PC-9 (cell line): ENCODE data around the gene ZNF385B. TPM values are rescaled to one million over a fixed set of nuclear protein-coding genes. Genes with fewer than 3 reads are reported as not detected.

Source experiments
- BruUV-seq: library from RNA; stranded (reverse); fragments of 400-500 nt; replicated peaks from 2 replicates; lab custom pipeline; 2021; lab: Mats Ljungman, UMichigan
- CTCF ChIA-PET: fragments of 300-600 bp; sonication (Branson Sonifier 250); formaldehyde crosslinking; loops from one replicate; lab custom pipeline; 2022; ENCODE audit warnings: antibody characterized with exemption; lab: Charles Lee
- POLR2A ChIA-PET: fragments of 300-600 bp; sonication (Branson Sonifier 250); formaldehyde crosslinking; loops from one replicate; lab custom pipeline; 2022; ENCODE audit warnings: antibody characterized with exemption; ENCODE audit not compliant: unreplicated experiment; lab: Charles Lee
- DNase-seq, 2 experiments: peaks; one replicate each; pipeline versions ENCODE4 v3.0.0 to v3.0.0-alpha.2; 2015 to 2022; ENCODE audit warnings: mixed read lengths in 1 of 2
- H2AFZ ChIP-seq: fragments of 200-600 bp; sonication (generic); 2 replicates; pipeline ENCODE4 v1.8.1; 2017; ENCODE audit warnings: antibody characterized with exemption
- H3F3A ChIP-seq: fragments of 200-600 bp; sonication (generic); 2 replicates; pipeline ENCODE4 v1.8.1; 2017; ENCODE audit warnings: antibody characterized with exemption, mild to moderate bottlenecking, low read depth; ENCODE audit not compliant: insufficient read depth
- H3K27ac ChIP-seq: fragments of 200-600 bp; sonication (generic); 2 replicates; pipeline ENCODE4 v1.6.1; 2016; ENCODE audit warnings: mixed run types
- H3K27me3 ChIP-seq: fragments of 200-600 bp; sonication (generic); 2 replicates; pipeline ENCODE4 v1.6.1; 2016; ENCODE audit warnings: low read depth, mixed run types; ENCODE audit not compliant: insufficient read depth
- H3K36me3 ChIP-seq: fragments of 200-600 bp; sonication (generic); 2 replicates; pipeline ENCODE4 v1.6.1; 2016; ENCODE audit warnings: low read depth, mixed run types
- H3K4me1 ChIP-seq: fragments of 200-600 bp; sonication (generic); replicated peaks from 2 replicates; pipeline ENCODE4 v1.6.1; 2016; ENCODE audit warnings: mixed run types; ENCODE audit not compliant: insufficient read depth
- H3K4me2 ChIP-seq: fragments of 200-600 bp; sonication (generic); 2 replicates; pipeline ENCODE4 v1.6.1; 2017; ENCODE audit warnings: mixed run types
- H3K4me3 ChIP-seq: fragments of 200-600 bp; sonication (generic); 2 replicates; pipeline ENCODE4 v1.6.1; 2016; ENCODE audit warnings: mixed run types
- H3K79me2 ChIP-seq: fragments of 200-600 bp; sonication (generic); 2 replicates; pipeline ENCODE4 v1.6.1; 2017; ENCODE audit warnings: low read depth, mixed run types
- H3K9me2 ChIP-seq: fragments of 200-600 bp; sonication (generic); 2 replicates; pipeline ENCODE4 v1.8.1; 2017; ENCODE audit warnings: mild to moderate bottlenecking; ENCODE audit not compliant: insufficient read depth
- H3K9me3 ChIP-seq: fragments of 200-600 bp; sonication (generic); 2 replicates; pipeline ENCODE4 v1.8.1; 2016; ENCODE audit warnings: low read depth; ENCODE audit not compliant: insufficient read depth
- H4K20me1 ChIP-seq: fragments of 200-600 bp; sonication (generic); 2 replicates; pipeline ENCODE4 v1.8.1; 2017; ENCODE audit not compliant: insufficient read depth
- EZH2 ChIP-seq: fragments of 200-600 bp; sonication (generic); IDR thresholded peaks from 2 replicates; pipeline ENCODE4 v1.8.0; 2017; ENCODE audit warnings: antibody characterized with exemption, low read depth
- intact Hi-C: fragments of 100-400 bp; cut with micrococcal nuclease; formaldehyde crosslinking; loops from one replicate; pipeline ENCODE4 v1.10.0; 2022; ENCODE audit not compliant: unreplicated experiment
- microRNA-seq: library from miRNA; unstranded; fragments of <30 nt; microRNA quantifications from one replicate; pipeline ENCODE4 v1.2.0, GENCODE V29; 2021; ENCODE audit warnings: borderline number of aligned reads, borderline replicate concordance
- total RNA-seq: library from RNA; stranded (reverse); gene quantifications from 2 replicates; pipeline ENCODE4 v1.2.3, GENCODE V29; 2021
- TF ChIP-seq, protein P1 (sequence below): fragments of 200-600 bp; sonication (generic); conservative IDR thresholded peaks from 2 replicates; pipeline ENCODE4 v1.6.1; 2017; ENCODE audit warnings: mixed run types, antibody characterized with exemption, mild to moderate bottlenecking, moderate library complexity

ZNF385B gene
- total RNA-seq, 1 experiment from 2014 or later: 4.1 TPM

DNA sequence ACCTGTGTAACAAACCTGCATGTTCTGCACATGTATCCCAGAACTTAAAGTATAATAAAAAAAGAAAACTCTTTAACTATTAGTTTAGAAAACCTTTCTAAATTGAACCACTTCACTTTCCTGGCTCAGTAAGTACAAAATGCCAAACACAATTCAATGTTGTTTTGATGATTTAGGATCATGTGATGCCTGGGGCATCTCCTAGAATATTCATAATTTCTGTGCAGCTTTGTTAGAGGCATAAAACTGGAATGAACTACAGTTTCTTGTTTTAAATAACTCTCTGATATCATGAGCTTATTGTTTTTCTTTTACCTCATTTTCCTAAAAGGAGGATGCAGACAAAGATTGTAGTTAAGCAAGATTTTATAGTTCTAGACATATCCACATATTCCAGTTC, 457.8 kb downstream of the ZNF385B start:
- TF ChIP-seq EZH2: no peak
- TF ChIP-seq, protein P1, sequence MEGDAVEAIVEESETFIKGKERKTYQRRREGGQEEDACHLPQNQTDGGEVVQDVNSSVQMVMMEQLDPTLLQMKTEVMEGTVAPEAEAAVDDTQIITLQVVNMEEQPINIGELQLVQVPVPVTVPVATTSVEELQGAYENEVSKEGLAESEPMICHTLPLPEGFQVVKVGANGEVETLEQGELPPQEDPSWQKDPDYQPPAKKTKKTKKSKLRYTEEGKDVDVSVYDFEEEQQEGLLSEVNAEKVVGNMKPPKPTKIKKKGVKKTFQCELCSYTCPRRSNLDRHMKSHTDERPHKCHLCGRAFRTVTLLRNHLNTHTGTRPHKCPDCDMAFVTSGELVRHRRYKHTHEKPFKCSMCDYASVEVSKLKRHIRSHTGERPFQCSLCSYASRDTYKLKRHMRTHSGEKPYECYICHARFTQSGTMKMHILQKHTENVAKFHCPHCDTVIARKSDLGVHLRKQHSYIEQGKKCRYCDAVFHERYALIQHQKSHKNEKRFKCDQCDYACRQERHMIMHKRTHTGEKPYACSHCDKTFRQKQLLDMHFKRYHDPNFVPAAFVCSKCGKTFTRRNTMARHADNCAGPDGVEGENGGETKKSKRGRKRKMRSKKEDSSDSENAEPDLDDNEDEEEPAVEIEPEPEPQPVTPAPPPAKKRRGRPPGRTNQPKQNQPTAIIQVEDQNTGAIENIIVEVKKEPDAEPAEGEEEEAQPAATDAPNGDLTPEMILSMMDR: no peak
- no peak overlapping the region for H3K4me3 ChIP-seq
- ChIA-PET CTCF (no interaction called here), POLR2A (interaction anchor here (0.6 kb wide), 1 partner anchor 37 kb away, joined by 7 read pairs; no protein-coding TSS in a partner anchor)
- H3K36me3 ChIP-seq: no peaks in the 10 kb centered on the region
- intact Hi-C loops: no loop called here
- no peak for DNase-seq
- no peaks in the 10 kb centered on the region for H4K20me1 ChIP-seq
- H3K27me3 ChIP-seq: no peaks in the 10 kb centered on the region
- H3K27ac ChIP-seq: no peak overlapping the region
- H3K79me2 ChIP-seq: no peaks in the 10 kb centered on the region
- no peak overlapping the region for H2AFZ ChIP-seq
- H3K9me2 ChIP-seq: no peaks in the 10 kb centered on the region
- BruUV-seq: no TSS peak
- no peaks in the 10 kb centered on the region for H3K9me3 ChIP-seq
- no peaks in the 10 kb centered on the region for H3K4me1 ChIP-seq
- no peaks in the 10 kb centered on the region for H3F3A ChIP-seq
- H3K4me2 ChIP-seq: no peak overlapping the region

DNA sequence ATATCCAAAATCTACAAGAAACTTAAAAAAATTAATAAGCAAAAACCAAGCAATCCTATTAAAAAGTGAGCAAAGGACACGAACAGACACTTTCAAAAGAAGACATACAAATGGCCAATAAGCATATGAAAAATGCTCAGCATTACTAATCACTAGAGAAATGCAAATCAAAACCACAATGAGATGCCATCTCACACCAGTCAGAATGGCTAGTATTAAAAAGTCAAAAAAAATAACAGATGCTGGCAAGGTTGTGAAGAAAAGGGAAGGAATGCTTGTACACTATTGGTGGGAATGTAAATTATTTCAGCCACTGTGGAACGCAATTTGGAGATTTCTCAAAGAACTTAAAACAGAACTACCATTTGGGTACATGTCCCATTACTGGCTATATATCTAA, 467.9 kb downstream of the ZNF385B start:
- H3K27ac ChIP-seq: no peak overlapping the region
- H3K36me3 ChIP-seq: no peaks in the 10 kb centered on the region
- no TSS peak for BruUV-seq
- CTCF ChIA-PET: no interaction called here
- no peaks in the 10 kb centered on the region for H3F3A ChIP-seq
- H3K9me3 ChIP-seq: no peaks in the 10 kb centered on the region
- no peak overlapping the region for H3K4me2 ChIP-seq
- no peaks in the 10 kb centered on the region for H3K9me2 ChIP-seq
- no peak for TF ChIP-seq EZH2
- TF ChIP-seq, protein P1: no peak
- intact Hi-C loops: no loop called here
- no peak overlapping the region for H2AFZ ChIP-seq
- no peak for DNase-seq
- no peaks in the 10 kb centered on the region for H3K27me3 ChIP-seq
- no peaks in the 10 kb centered on the region for H3K4me1 ChIP-seq
- no peaks in the 10 kb centered on the region for H4K20me1 ChIP-seq
- no peaks in the 10 kb centered on the region for H3K79me2 ChIP-seq
- POLR2A ChIA-PET: no interaction called here
- H3K4me3 ChIP-seq: no peak overlapping the region

Small RNA genes lying within 50 kb of the gene (microRNA-seq; reads per million reads assigned to microRNA genes)
- gene MIR1258: not detected

Other genes with a start within 250 kb of the ZNF385B start
- 31.2 and 35.2 TPM in 2 replicates for gene CWC22, start 145.7 kb upstream of the ZNF385B start, total RNA-seq